ENCODE data around the gene ERG. TPM values are rescaled to one million over a fixed set of nuclear protein-coding genes. Genes with fewer than 3 reads are reported as not detected.

ERG gene
- total RNA-seq, 2 experiments from 2014 or later: not detected

DNA sequence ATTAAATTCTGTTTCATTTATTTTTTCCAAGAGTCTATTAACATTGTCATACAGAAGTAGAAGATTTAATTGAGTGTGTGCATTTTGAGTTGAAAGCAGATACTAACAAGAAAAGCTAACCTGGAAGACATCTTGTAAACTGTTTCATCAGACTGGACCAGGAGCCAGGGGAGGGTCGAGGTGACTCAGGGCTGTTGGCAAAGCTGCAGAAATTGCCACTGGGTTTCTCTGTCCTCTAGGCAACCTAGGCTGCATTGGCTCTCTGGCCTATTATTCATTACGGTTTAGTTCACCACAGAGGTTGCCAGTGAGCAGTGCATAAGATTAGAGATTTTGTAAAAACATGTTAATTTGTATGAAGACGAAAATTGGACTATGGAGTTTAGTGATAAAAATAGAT is 27.5 kb downstream of the ERG start:
- H3K27ac ChIP-seq (ENCODE audit: low read depth, low read length, poor library complexity, severe bottlenecking): no peak overlapping the region
- no peaks in the 10 kb centered on the region for H3K9me3 ChIP-seq (ENCODE audit: low read length)
- H4K20me1 ChIP-seq (ENCODE audit: insufficient read depth, low read length): no peaks in the 10 kb centered on the region
- intact Hi-C loops (cut with micrococcal nuclease; ENCODE audit: unreplicated experiment): no loop called here
- no peak for DNase-seq (ENCODE audit: low spot score)
- no TSS peak for BruUV-seq (replicated peaks)
- H3K36me3 ChIP-seq (ENCODE audit: insufficient read depth, low read length): no peaks in the 10 kb centered on the region
- H3K4me2 ChIP-seq (ENCODE audit: low read length): no peak overlapping the region
- no peaks in the 10 kb centered on the region for H3K79me2 ChIP-seq (ENCODE audit: insufficient read depth, low read depth, low read length)
- H3K9me2 ChIP-seq (ENCODE audit: insufficient read depth, low read length): no peaks in the 10 kb centered on the region
- TF ChIP-seq EZH2phosphoT487 (IDR thresholded peaks at IDR 0.05; ENCODE audit: borderline replicate concordance, low read depth, low read length): no peak
- TF ChIP-seq, protein P1, sequence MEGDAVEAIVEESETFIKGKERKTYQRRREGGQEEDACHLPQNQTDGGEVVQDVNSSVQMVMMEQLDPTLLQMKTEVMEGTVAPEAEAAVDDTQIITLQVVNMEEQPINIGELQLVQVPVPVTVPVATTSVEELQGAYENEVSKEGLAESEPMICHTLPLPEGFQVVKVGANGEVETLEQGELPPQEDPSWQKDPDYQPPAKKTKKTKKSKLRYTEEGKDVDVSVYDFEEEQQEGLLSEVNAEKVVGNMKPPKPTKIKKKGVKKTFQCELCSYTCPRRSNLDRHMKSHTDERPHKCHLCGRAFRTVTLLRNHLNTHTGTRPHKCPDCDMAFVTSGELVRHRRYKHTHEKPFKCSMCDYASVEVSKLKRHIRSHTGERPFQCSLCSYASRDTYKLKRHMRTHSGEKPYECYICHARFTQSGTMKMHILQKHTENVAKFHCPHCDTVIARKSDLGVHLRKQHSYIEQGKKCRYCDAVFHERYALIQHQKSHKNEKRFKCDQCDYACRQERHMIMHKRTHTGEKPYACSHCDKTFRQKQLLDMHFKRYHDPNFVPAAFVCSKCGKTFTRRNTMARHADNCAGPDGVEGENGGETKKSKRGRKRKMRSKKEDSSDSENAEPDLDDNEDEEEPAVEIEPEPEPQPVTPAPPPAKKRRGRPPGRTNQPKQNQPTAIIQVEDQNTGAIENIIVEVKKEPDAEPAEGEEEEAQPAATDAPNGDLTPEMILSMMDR (conservative IDR thresholded peaks at IDR 0.05; ENCODE audit: low read length): no peak
- no peak overlapping the region for H3K4me3 ChIP-seq (ENCODE audit: low read depth, low read length, poor library complexity, severe bottlenecking)
- no peak overlapping the region for H2AFZ ChIP-seq (ENCODE audit: low read length)
- no peaks in the 10 kb centered on the region for H3K4me1 ChIP-seq (ENCODE audit: insufficient read depth, low read length, poor library complexity, severe bottlenecking)
- ChIA-PET CTCF (ENCODE audit: unreplicated experiment) (no interaction called here), POLR2A (interaction anchor here (0.6 kb wide), 1 partner anchor 988 kb away, joined by 3 read pairs; no protein-coding TSS in a partner anchor)

DNA sequence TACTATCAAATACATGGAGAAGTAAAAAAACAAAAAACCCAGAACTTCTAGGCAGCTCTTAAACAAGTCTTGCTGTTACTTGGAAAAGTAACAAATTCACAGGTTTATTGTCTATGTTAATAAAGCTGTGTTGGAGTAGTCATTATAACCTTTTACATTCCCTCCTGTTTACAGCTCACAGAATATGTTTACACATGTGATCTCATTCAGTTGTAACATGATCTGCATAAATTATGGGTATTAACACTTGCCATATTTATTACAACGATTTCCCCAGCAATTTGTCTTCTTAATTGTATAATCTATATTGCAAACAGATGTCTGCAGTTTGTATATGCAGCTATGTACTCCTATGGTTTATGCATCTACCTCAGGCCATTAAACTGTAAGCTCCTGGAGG is 28.6 kb downstream of the ERG start:
- H3K36me3 ChIP-seq (ENCODE audit: insufficient read depth, low read length): no peaks in the 10 kb centered on the region
- no peak overlapping the region for H3K4me2 ChIP-seq (ENCODE audit: low read length)
- intact Hi-C loops (cut with micrococcal nuclease; ENCODE audit: unreplicated experiment): no loop called here
- no peaks in the 10 kb centered on the region for H3K9me2 ChIP-seq (ENCODE audit: insufficient read depth, low read length)
- no peak overlapping the region for H3K27ac ChIP-seq (ENCODE audit: low read depth, low read length, poor library complexity, severe bottlenecking)
- H3K4me3 ChIP-seq (ENCODE audit: low read depth, low read length, poor library complexity, severe bottlenecking): no peak overlapping the region
- H2AFZ ChIP-seq (ENCODE audit: low read length): no peak overlapping the region
- ChIA-PET POLR2A (no interaction called here), CTCF (ENCODE audit: unreplicated experiment) (no interaction called here)
- H3K79me2 ChIP-seq (ENCODE audit: insufficient read depth, low read depth, low read length): no peaks in the 10 kb centered on the region
- no peaks in the 10 kb centered on the region for H3K4me1 ChIP-seq (ENCODE audit: insufficient read depth, low read length, poor library complexity, severe bottlenecking)
- TF ChIP-seq, protein P1 (conservative IDR thresholded peaks at IDR 0.05; ENCODE audit: low read length): no peak
- TF ChIP-seq EZH2phosphoT487 (IDR thresholded peaks at IDR 0.05; ENCODE audit: borderline replicate concordance, low read depth, low read length): no peak
- H4K20me1 ChIP-seq (ENCODE audit: insufficient read depth, low read length): no peaks in the 10 kb centered on the region
- H3K9me3 ChIP-seq (ENCODE audit: low read length): no peaks in the 10 kb centered on the region
- no peak for DNase-seq (ENCODE audit: low spot score)
- BruUV-seq (replicated peaks): no TSS peak

DNA sequence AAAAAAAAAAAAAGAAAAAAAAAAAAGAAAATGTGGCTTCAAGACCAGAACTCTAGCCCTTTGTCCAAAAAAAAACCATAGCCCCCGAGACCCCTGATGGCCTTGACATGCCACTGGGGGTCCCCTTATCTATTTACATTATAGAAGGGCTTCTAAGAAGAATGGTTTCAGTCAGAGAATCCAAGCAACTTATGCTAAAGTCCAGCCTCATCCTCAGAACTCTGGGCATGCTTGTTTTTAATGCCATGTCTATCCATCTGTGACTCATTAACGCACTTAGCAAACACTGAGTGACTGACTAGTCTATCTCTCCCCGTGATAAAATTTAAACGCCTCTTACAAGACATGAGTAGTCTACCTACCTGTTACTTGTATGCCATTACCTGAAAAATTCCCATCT is 29.3 kb downstream of the ERG start:
- POLR2A ChIA-PET: no interaction called here
- no peak for DNase-seq (ENCODE audit: low spot score)

More for the DNA sequence above, 29.3 kb downstream of the ERG start:
- intact Hi-C loops (cut with micrococcal nuclease; ENCODE audit: unreplicated experiment): no loop called here
- Histone ChIP-seq H4K20me1 (ENCODE audit: insufficient read depth, low read length) (no peaks in the 10 kb centered on the region), H3K9me2 (ENCODE audit: insufficient read depth, low read length) (no peaks in the 10 kb centered on the region), H3K79me2 (ENCODE audit: insufficient read depth, low read depth, low read length) (no peaks in the 10 kb centered on the region), H3K4me1 (ENCODE audit: insufficient read depth, low read length, poor library complexity, severe bottlenecking) (no peaks in the 10 kb centered on the region), H3K27ac (ENCODE audit: low read depth, low read length, poor library complexity, severe bottlenecking) (no peak overlapping the region), H3K36me3 (ENCODE audit: insufficient read depth, low read length) (no peaks in the 10 kb centered on the region), H3K4me3 (ENCODE audit: low read depth, low read length, poor library complexity, severe bottlenecking) (no peak overlapping the region), H3K9me3 (ENCODE audit: low read length) (no peaks in the 10 kb centered on the region), H3K4me2 (ENCODE audit: low read length) (no peak overlapping the region), H2AFZ (ENCODE audit: low read length) (no peak overlapping the region)
- CTCF ChIA-PET (ENCODE audit: unreplicated experiment): no interaction called here
- TF ChIP-seq, protein P1 (conservative IDR thresholded peaks at IDR 0.05; ENCODE audit: low read length): no peak
- TF ChIP-seq EZH2phosphoT487 (IDR thresholded peaks at IDR 0.05; ENCODE audit: borderline replicate concordance, low read depth, low read length): no peak
- BruUV-seq (replicated peaks): no TSS peak

Data from OCI-LY7 (cell line).